AG08395 (cell line): Measurements from ENCODE around the gene MROH7.

Source experiments
- DNase-seq: peaks from one replicate; pipeline ENCODE4 v3.0.0; 2012; ENCODE audit warnings: mixed read lengths, low spot score

The MROH7 gene

DNA sequence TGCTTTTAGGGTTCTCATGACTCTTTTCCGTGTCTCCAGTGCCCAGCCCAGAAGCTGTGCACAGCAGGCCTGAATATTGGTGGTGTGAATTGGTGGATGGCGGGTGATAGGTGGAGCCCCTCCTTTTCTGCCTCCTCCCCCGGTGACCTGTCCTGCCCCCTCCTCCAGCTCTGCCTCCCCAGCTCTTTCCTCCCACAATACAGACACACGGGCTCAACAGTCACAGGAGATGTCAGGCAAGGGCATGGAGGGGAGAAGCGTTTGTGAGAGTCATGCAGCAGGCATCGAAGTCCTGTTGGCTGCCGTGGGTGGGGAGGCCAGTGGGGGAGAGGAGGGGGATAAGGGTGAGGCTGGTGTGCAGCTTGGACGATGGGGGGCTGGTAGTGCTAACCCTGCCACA is 56.8 kb downstream of the MROH7 start:
- no peak for DNase-seq

DNA sequence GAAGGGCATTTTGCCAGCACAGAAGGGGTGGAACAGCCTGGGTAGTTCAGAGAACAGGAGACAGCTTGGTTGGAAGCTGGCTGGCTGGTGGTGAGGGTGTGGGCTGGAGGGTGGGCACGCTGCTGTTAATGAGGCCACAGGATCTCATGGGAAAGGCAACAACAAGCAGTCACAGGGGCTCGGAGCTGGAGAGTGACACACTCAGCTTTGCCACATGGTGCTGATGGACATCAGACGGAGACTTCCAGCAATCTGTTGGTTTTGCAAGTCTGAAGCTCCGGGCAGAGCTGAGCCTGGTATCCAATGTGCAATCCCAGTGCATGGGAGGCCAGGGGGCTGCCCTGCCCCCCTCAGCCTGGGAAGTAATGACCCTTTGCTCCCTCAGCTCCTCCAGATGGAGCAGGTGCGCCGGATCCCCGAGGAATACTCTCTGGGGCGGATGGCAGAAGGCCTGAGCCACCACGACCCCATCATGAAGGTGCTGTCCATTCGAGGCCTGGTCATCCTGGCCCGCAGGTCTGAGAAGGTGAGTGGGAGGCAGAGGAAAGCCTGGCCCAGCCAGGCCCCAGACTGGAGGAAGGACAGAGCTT is 58.4 kb downstream of the MROH7 start:
- no peak for DNase-seq

DNA sequence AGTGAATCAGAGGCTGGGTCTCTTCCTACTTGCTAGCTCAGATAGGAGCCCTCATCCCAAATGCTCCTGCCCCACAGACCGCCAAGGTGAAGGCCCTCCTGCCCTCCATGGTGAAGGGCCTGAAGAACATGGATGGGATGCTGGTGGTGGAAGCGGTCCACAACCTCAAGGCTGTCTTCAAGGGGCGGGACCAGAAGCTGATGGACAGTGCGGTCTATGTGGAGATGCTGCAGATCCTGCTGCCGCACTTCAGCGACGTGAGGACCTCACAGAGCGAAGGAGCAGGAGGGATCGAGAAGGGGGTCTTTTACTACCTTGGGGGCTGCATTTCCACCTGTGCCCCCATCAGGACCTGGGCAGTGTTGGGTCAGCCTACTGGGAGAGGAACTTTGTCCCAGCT is 59.5 kb downstream of the MROH7 start:
- no peak for DNase-seq

DNA sequence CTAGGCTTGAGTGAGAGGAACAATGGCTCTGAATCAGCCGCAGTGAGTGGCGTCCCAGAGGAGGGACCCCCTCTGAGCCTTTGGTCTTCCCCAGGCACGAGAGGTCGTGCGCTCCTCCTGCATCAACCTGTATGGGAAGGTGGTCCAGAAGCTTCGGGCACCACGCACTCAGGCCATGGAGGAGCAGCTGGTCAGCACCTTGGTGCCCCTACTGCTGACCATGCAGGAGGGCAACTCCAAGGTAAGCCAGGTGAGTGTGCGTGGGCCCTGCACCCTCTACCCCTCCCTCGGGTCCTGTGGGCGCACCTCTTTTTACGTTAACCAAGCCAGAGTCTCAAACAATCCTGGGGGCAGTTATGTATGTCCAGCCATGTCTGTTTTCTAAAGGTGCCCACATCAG is 60.4 kb downstream of the MROH7 start:
- DNase-seq: no peak

DNA sequence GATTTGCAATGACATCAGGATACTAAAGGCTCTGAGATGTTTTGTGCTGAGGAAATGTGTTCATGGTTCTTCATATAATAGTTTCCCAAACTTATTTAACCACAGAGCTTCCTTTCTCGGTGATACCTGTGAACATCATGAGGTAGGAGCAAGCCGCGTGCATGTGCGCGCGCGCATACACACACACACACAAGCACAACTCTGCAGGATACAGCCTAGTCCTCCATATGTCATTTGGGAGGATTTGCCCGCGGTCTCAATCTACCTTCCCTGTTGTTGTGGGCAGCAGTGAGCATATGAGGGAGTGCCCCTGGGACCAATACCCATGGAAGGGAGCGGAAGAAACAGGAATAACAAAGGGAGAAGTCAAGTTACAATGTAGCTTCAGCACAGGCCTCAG is 61.9 kb downstream of the MROH7 start:
- no peak for DNase-seq

DNA sequence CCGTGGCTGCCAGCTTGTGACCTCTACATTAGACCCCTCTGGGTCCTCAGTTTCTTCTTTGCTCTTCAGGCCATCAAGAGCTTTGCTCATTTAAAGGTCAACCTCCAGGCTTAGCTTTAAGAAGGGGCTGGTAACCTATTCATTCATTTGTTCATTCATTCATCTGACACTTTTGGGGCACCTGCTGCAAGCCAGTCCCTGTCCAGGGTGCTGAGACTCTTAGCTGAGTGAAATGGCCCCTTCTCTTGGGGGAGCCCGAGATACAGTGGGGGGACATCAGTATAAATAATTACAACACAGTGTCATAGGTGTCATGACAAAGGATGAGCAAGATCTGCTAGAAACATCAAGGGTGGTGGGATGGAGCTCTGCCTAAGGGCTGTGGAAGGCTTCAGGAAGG is 63.6 kb downstream of the MROH7 start:
- DNase-seq: no peak

DNA sequence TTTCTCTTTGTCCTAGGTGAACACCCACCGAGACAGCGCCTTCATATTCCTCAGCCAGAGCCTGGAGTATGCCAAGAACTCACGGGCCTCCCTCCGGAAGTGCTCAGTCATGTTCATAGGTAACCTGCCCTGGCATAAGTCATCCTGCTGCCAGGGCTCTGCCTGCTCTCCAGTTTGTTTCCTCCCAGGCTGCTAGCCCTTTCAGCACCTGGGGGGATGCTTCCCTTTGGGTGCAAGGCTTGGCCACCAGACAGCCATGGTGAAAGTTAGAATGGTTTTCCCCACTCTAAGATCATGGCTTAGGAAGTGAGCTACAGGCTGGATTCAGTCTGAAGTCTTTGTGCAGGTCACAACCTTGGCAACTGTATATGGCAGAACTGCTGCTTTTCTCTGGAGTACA is 64.8 kb downstream of the MROH7 start:
- DNase-seq: no peak

DNA sequence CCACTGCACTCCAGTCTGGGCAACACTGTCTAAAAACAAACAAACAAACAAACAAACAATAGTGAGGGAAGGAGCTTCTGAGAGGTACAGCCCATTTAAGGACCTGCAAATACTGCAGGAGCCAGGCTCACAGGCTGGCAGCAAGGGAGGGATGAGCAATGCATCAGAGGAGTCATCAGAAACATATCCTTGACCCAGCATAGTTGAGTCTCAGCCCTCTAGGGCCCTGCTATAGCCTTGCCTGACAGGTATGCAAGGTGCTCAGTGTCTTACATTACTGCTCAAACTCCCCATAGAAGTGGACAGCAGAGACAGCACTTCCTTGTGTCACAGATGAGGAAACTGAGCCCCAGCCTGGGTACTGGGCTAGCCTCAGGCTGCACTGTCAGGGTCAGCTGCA is 66.8 kb downstream of the MROH7 start:
- DNase-seq: no peak

DNA sequence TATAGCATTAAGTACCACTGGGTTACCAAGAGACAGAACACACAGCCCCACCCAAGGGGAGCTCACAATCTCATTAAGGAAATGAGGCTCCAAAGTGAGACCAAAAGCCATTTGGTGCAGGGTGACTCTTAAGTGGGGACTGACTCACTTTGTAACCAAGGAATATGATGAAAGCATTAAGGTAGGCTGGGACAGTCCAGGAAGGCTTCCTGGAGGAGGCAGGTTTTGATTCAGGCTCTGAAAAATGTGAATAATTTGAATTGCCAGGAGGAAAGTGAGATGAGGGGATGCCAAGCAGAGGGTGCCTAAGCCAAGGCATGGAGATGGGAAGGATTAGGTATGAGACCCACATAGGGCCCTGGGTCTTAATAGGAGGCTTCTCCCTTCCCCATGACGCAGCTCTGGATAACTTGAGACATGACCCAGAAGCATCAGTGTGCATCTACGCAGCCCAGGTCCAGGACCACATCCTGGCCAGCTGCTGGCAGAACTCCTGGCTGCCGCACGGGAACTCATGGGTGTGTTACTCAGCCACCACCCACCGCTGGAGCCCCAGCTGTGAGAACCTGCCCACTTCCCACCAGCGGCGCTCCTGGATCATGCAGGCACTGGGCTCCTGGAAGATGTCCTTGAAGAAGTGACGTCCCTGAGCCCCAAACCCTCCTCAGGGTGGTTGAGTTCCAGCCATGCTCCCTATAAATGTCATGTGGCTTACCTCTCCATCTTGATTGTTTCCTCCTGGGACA is 68.1 kb downstream of the MROH7 start:
- no peak for DNase-seq

DNA sequence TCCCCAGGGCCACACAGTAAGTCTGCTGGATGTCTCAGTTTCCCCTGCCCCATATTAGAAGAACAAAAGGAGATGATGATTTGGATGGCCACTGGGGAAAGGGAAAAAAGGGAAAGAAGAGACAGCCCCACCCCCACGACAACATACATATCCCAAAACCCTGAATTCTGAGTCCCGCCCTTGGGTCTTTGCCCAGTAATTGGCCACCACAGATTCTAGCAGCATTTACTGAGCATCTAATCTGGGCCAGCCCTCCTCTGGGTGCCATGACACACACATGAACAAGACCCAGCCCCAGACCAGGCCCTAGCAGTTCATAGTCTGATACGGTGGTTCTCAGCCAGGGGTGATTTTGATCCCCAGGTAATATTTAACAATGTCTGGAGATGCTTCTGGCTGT is 68.8 kb downstream of the MROH7 start:
- DNase-seq: no peak

DNA sequence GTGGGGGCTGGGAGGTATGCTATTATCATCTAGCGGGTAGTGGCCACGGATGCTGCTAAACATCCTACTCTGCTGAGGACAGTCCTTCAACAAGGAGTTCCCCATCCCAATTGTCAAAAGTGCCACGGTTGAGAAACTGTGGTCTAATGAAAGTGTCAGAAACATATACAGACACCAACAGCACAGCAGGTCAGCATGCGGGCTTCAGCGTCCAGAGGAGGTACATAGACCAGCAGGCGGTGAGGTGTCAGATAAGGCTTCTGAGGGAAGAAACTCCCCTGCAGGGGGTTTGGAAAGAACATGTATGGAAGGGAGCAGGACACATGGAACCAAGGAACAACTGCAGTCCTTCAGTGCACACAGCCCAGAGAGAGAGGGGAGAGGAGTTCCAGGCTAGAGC is 69.3 kb downstream of the MROH7 start:
- no peak for DNase-seq

DNA sequence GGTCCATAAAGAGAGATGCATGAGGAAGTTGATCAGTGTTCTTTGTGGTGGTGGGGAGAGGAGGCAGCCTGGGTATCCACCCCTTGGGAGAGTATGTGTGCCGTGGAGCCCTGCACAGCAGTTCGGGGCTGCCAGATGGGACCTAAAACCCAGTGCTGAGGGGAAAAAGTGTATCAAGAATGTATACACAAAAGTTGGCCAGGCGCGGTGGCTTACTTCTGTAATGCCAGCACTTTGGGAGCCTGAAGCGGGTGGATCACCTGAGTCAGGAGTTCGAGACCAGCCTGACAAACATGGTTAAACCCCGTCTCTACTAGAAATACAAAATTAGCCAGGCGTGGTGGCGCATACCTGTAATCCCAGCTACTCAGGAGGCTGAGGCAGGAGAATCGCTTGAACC is 70.0 kb downstream of the MROH7 start:
- DNase-seq: no peak

DNA sequence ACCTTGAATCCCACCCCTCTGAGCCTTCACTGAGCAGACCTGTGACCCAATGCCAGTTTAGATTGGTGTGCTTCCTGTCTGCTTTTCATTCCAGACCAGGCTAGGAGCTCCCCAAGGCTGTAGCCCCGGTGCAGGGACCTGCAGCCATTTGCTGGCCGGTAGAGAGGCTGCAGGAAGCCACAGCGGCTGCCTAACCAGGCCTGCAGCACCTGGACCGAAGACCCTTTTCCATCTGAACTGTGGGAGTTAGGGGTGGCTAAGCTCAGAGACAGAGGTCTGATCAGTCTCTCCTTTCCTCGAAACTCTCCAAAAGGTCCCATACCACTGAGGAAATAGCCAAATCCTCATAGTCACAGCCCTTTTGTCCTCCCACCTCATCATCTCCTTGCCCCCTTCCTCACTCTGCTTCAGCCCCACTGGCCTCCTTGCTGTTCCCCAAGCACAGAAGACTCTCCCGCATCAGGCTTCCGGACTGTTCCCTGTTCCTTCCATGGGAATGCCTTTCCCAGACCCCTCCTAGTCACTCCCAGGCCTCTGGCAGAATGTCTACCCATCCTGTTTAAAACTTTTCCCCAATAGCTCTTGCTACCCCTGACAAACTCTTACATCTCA is 73.4 kb downstream of the MROH7 start:
- no peak for DNase-seq

DNA sequence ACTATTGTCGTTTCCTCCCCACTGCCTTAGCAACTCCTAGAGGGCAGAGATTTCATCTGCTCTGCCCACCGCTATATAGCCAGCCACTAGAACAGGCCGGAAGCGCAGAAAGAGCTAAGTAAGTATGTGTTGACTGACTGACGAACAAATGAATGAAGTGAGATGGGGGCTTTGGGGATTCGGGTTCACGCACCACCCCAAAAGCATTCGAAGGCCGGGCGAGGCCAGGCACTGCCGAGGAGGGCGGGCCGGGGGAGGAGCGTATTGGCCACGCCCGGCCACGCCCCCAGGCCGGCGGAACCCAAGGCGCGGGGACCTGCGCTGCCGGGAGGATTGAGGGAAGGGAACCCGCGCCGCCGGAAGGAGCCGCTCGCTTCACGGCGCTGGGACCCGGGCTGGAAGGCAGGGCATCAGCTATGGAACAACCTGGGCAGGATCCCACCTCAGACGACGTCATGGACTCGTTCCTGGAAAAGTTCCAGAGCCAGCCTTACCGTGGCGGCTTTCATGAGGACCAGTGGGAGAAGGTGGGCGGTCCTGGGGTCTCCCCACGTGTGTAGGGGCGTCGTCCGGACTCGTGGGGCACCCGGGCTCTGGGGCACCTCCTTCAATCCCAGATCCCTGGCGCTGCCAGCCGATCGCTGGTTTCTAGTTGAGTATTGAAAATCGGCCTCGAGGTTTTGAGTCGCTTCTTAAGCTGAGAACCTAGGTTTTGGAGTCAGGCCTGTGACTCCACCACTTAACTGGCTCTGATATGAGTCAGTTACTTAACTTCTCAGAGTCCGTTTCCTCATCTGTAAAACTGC is 74.1 kb downstream of the MROH7 start, which contains the start of gene TTC4:
Gene TTC4 (plus strand): TSS at position 369 of the 806 bp plus-strand sequence. CDS start 48 bp downstream, at position 417.
- peak; percentile 95 for DNase-seq

DNA sequence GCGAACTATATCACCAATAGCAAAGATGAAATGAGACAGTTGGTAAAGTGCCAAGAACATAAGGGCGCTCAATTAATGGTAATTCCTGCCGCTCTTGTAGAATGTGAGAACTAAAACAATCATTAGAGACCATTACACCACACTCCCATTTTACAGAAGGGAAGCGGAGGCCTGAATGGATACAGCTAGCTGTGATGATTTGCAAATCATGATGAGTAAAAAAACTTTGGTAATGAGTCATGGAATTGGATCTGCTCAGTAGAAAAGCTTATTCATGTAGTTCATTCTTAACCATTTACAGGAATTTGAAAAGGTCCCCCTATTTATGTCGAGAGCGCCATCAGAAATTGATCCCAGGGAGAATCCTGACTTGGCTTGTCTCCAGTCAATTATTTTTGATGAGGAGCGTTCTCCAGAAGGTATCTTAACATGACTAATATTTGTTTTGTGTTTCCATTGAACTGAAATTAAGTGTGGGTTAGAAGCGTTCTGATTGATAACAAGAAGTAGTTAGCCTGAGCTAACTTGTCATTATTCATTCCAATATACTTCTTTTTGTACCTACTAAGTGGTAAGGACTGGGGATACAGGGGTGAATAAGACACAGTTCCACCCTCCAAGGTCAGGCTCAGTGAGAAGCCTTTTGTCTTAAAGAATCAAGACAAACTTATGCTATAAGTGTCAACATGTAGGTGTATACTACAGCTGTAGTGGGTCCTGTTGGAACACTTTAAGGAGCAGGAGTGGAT is 74.9 kb downstream of the MROH7 start:
- DNase-seq: peak; percentile 48

DNA sequence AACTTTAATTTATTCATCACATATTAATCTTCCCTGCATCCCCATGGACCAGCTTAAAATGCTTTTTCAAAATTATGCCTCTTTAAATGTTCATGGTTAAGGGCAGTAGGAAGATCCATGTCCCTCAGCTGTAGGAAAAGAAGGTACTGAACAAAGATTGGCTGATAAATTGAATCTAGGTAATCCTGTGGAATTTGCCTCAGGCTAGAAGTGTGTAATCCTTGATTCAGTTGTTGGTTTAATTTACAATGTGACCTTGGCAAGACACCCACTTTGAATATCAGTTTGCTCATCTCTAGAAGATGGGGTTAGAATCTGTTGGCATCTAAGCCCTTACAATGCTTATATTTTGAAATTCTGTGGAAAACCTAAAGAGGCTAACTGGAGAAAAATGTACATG is 80.1 kb downstream of the MROH7 start:
- DNase-seq: no peak

DNA sequence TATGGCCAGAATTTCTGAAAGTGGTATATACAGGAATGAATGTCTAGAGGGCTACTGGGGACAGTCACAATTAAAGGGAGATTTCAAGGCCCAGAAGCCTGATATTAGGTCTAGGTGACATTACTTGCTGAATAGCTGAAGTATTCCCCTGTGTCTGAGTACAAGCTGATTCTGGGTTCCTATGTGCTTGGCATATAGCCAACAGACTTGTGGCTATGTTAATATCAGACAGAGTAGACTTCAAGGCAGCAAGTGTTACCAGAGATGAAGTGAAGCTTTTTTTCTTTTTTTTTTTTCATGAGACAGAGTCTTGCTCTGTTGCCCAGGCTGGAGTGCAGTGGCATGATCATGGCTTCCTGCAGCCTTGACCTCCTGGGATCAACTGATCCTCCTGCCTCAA is 82.4 kb downstream of the MROH7 start:
- DNase-seq: no peak

DNA sequence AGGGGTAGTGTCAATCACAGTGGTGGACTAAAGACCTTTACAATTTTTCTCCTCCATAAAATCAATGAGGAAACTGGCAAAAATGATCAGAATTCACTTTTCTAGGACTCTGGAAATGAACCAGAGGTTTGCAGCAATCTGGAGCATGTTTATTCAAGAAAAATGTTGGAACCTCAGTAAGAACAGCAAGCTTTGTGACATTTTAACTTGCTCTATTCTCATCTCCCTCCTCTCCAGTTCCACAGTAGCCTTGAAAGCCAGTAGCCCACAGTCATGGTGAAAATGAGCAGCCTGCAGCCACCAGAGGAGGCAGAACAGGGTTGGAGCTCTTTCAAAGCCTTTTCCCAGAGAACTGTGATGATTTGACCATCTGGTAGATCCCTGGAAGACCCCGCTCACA is 83.2 kb downstream of the MROH7 start:
- DNase-seq: no peak

DNA sequence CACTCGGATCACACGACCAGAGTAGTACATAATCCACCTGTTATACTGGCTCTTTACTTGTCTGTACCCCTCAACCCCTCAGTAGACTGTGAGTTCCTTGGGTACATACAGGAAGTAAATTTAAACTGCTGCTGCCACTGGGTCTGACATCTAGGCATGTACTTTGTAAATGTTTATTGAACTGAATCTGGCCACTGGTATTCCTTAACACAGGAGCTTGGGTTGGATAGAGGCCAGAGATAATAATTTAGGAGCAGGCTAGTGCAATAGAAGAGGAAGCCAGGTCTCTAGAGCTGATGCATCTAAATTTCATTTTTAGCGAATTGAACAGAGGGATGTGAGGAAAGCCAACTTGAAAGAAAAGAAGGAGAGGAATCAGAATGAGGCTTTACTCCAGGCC is 86.4 kb downstream of the MROH7 start:
- no peak for DNase-seq

DNA sequence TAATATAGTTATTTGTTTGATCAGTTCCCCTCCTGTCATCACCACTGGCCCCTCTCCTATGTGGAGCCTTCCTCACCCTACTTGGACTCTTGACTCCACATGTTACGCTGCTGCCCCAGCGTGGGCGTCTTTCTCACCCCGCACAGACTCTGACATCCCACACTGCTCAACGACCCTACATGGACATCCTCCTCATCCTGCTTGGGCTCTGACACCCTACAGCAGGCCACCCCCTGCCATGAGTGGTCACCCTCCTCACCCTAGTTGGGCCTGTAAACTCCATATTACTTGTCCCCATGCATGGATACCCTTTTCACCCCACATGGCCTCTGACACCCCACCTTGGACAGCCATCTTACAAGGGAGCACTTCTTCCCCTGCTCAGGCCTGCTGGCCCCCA is 95.1 kb downstream of the MROH7 start:
- DNase-seq: no peak

DNA sequence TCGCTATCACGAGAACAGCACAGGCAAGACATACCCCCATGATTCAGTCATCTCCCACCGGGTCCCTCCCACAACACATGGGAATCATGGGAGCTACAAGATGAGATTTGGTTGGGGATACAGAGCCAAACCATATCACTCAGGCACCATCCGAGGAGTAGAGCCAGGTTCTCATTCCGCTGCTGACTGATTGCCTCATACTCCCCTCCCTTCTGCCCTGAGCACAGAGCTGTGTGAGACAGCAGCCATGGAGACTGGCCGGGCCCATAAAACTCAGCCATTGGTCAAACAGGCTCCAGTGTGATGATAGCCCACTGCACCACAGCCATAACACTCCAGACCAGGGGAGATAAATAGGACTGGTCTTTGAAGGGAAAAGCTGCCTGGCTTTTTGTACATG is 96.7 kb downstream of the MROH7 start:
- DNase-seq: no peak

DNA sequence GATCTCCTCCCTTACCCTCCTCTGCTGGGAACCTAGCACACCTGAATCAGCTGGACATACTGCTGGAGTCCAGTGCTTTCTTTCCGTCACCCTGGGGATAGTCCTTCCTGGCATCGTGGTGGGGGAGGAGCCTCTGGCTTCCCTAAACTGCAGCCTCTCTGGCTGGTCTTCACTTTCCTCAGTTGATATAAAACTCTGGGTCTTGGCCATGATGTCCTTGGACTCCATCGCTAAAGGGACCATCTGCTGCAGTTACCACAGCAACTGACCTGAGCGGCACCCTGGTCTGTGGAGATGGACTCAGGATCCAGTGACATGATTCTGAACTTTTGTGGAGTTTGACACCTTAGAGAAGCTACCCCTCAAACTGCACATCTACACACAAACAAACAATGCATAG is 99.9 kb downstream of the MROH7 start:
- no peak for DNase-seq
